Anterior cingulate cortex (tissue), 58 donors: ENCODE results near the gene NDNF.

Source experiments
- DNase-seq, 58 donors: peaks; one replicate each; lab custom pipeline; 2025; lab: John Stamatoyannopoulos, UW

NDNF gene, protein sequence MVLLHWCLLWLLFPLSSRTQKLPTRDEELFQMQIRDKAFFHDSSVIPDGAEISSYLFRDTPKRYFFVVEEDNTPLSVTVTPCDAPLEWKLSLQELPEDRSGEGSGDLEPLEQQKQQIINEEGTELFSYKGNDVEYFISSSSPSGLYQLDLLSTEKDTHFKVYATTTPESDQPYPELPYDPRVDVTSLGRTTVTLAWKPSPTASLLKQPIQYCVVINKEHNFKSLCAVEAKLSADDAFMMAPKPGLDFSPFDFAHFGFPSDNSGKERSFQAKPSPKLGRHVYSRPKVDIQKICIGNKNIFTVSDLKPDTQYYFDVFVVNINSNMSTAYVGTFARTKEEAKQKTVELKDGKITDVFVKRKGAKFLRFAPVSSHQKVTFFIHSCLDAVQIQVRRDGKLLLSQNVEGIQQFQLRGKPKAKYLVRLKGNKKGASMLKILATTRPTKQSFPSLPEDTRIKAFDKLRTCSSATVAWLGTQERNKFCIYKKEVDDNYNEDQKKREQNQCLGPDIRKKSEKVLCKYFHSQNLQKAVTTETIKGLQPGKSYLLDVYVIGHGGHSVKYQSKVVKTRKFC

DNA sequence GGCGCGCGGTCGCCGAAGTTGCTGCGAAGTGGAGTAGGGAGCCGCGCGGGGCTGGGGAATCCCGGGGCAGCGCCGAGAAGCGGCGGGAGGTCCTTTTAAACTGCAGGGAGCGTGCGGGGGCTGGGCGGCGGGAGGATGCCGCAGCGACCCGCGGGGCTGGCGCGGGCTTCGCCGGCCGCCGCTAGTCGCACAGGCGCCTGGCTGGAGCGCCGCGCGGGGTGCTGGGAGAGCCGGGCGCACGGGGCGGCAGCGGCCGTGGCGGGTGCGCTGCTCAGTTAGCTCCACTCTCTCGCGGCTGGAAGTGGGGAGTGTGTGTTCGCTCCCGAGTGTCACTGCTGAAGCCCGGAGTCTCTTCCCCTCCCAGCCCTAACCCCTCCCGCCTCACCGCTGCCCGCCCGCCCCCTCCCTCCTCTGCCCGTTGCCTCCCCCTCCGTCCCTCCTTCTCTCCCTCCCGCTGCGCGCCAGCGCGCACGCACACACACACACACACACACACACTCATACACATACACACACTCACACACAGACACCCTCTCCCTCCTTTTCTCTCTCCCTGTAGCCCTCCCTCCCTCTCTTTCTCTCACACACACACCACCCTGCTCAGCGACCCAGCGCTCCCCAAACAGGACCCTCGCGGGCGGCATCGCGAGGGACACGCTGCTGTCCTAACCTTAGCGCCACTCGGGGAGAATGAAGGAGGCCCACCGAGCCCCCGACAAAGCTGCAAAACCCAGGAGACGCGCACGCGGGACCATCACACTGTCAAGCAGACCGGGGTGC, at the start of gene NDNF:
NDNF (minus strand) TSS at position 312 of the 780 bp plus-strand sequence. CDS start 26,698 bp downstream, outside the sequence.
- DNase-seq = peak in 22 of 58 donors; percentile 1 to 51 (median 14)

- DNase-seq = no peak
Observed at GRCh38 chr4:121119715-121120114, 47.4 kb upstream of the NDNF start.

- no peak for DNase-seq
Observed at GRCh38 chr4:121118344-121118743, 46.0 kb upstream of the NDNF start.

DNA sequence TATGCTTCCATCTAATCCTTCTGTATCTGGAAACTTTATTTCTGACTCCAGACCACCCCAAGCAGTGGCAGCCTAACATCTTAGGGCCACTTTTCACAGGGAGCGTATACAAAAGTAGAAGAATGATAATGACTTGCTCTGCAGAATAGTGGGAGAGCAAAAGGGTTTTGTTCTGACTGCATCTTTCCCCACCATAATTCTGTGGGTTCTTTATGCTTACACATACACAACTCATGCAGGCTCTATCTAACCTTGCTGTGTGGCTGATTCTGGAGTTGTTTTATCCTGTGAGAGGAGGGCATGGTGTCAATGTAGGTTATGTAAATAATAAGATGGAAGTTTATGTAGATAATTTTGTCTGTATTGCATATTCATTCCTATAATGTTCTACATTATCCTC, 42.4 kb upstream of the NDNF start:
- no peak for DNase-seq

GRCh38 chr4:121112530-121112929, 40.2 kb upstream of the NDNF start:
- DNase-seq = no peak

- DNase-seq = no peak
Observed at GRCh38 chr4:121108557-121108956, 36.2 kb upstream of the NDNF start.

DNA sequence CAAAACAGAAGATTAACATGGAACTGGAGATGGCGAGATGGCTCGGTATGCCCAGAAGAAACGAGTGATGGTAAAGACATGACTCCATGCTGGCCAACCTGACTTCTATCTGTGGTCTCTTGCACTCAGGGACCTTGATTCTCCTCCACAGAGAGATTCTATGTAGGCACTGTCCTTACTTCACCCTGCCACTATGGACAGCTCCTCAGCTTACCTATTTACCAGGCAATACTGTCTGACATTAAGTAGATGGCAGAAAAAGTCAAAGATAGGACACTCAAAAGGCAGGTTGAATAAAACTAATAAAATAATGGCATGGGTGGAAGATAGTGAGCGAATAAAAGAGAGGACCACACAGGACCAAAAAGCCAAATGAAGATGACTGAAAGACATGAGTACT, 35.2 kb upstream of the NDNF start:
- DNase-seq = no peak

GRCh38 chr4:121100093-121100775, 27.9 kb upstream of the NDNF start:
- no peak for DNase-seq

DNA sequence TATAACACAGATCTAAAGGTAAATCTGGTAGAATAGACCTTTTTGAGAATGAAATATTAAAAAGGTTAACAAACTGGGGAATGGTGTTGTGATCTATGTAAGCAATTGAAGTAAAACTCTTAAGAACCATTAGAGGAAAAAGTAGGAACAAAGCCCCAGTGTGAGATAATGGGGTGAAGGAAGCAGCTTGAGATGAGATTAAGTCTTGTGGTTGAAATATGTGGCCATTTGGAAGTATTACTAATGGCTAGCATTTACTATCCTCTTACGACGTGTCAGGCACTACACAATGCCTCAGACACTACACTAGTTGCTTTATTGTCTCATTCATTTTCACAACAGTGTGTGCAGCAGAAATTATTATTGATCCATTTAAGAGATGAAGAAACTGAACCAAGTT, 25.9 kb upstream of the NDNF start:
- DNase-seq = no peak

- DNase-seq = no peak
Observed at GRCh38 chr4:121096629-121097028, 24.3 kb upstream of the NDNF start.

DNA sequence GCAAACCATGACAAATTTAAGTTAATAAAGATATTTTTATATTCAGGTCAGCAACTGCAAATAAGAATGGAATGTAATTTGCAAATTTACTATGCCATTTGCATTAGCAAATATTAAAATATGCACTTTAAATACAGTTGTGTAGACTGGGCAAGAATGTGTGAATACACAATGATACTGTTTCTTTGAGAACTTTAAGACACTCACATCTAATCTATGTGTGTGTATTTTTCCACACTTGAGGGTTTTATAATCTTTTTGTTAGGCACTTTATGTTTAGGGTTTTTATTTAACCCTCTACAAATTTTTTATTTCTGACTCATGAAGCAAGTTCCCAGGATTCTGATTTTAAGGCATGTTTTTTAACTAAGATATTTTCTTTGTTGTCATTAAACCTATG, 23.9 kb upstream of the NDNF start:
- no peak for DNase-seq

GRCh38 chr4:121094297-121094966, 22.1 kb upstream of the NDNF start:
- no peak for DNase-seq

DNA sequence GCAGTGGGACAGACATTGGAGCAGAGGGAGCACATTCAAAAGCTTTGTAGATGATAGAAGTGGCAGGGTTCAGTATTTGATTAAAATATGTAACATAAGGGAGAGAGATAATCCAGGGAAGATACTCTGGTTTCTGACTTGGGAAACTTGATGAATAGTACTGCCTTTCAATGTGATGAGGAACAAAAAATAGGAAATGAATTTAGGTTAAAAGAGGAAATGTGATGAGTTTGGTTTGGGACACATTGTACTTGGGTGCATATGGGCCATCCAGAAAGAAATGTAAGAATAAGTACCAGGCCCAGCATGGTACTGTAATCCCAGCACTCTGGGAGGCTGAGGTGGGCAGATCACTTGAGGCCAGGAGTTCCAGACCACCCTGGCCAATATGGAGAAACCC, 20.9 kb upstream of the NDNF start:
- DNase-seq = no peak

DNA sequence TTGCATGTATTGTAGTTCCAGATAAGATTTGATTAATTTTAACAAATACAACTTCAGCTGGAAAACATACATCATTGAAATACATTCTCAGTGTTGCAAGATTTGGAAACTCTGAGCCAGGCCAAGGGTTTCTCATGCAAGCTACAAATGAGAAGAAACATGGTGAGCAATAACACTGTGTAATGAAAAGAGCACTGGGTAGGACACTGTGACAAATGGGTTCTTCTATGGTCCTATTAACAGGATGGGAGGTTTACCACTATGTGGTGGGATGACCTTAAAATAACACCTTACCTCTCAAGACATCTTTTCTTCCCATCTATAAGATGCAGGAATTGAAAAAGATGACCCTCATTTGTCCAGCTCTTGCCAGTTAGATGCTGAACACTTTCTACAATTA, 19.6 kb upstream of the NDNF start:
- DNase-seq = no peak

- DNase-seq = no peak
Observed at GRCh38 chr4:121088867-121089266, 16.5 kb upstream of the NDNF start.

- DNase-seq = no peak
Observed at GRCh38 chr4:121079376-121079775, 7.0 kb upstream of the NDNF start.

DNA sequence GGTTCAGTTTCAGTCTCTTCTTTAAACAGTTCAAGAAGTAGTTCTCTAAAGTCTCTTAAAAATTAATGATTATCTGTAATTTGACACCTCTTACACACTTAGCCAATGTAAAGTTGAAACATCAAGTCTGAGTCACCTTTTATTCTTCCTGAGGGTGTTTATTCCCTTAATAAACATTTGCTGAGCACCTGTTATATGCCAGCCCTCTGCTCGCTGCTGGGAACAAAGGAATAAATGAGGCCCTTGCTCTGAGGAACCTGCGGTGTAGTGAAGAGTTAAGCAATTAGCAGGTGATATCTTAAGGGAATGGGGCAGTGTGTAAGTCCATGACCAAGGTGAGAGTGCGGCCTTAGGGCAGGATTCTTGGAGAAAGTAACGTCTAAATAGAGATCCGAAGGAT, 5.2 kb upstream of the NDNF start:
- DNase-seq = no peak

GRCh38 chr4:121076416-121076815, 4.1 kb upstream of the NDNF start:
- DNase-seq = no peak

DNA sequence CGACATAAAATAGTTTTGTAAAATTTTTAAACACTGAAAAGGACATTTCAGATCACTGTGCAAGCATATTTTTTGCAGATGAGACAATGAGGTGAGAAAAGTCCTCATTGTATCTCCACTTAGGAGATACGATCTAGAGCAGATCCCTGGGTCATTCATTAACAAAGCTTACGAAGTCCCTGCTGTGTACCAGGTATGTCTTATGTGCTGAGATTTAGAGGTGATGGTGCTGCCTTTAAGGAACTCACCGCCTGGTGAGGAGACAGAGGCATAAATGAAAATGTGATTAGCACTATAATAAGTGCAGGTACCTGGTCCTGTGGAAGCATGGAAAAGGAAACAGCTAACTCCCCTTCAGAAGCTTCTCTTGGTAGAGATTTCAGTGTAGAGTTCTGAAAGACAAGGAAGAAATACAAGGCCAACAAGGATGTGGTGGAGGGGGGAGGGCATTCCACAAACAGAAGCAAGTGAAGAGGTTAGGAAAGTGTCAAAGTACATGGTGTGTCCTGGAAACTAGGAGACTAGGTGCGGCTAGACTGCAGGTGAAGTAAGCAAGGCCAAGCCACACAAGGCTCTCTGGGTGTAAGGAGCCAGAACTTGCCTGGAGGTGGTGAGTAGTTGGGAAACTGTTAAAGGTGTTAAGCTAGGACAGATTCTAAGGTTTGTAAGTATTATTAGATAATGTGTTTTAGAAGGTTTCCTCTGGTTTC, 1.5 kb upstream of the NDNF start:
- no peak for DNase-seq

GRCh38 chr4:121073004-121073435, 685 bp upstream of the NDNF start:
- DNase-seq = no peak
